ENCODE measurements around the gene JDP2. TPM values are rescaled to one million over a fixed set of nuclear protein-coding genes. Genes with fewer than 3 reads are reported as not detected.

Gene JDP2
- total RNA-seq, 1 experiment from 2014 or later: 23.3 TPM

DNA sequence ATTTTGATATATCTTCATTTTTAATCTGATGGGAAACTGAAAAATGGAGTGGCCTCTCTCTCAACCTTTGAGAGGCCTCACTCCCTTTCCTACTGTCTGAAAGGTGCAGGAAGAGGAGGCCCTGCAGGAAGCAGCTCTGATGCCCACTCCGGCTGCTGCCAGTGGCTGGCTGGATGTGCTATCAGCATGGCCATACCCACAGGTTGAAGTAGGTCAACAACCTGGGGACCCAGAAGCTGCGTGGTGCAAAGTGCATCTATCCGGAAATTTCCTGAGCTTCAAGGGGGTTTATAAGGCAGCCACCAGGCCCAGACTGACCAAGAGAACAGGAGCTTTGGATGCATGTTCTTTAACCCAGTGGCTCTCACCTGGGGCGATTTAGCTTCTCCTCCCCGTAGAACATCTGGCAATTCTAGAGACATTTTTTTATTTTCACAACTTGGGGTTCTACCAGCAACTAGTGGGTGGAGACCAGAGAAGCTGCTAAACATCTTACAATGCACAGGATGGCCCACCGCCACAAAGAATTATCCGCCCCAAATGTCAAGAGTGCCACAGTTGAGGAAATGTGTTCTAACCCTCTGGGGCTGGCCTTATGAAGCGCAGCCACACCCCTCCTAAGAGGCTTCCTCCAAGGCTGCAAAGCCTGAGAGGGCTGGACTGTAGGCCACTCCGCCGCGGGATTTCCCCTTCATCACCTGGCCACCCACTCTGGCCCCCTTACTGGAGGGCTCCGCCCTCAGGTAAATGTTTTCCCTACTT lies 86.3 kb downstream of the JDP2 start:
- Mint-ChIP-seq H3K36me3 (no peaks in the 10 kb centered on the region), H3K4me1 (peaks cover 7% of the 10 kb centered on the region), H3K27ac (no peak overlapping the region), H3K27me3 (ENCODE audit: low read depth) (no peaks in the 10 kb centered on the region; the same call in 1 of the 2 replicates), H3K9me3 (peaks cover 9% of the 10 kb centered on the region), H3K4me3 (no peak overlapping the region)
- DNase-seq (ENCODE audit: low spot score): no peak
- CTCF ChIA-PET: interaction anchor here (1.2 to 5.8 kb wide), 10 partner anchors 13 to 206 kb away, joined by 3 to 87 read pairs (median 6); partner anchors contain the start of genes ERG28, FLVCR2 and TTLL5
- POLR2A ChIA-PET: no interaction called here
- no peak for ATAC-seq
- TF ChIP-seq, protein P1, sequence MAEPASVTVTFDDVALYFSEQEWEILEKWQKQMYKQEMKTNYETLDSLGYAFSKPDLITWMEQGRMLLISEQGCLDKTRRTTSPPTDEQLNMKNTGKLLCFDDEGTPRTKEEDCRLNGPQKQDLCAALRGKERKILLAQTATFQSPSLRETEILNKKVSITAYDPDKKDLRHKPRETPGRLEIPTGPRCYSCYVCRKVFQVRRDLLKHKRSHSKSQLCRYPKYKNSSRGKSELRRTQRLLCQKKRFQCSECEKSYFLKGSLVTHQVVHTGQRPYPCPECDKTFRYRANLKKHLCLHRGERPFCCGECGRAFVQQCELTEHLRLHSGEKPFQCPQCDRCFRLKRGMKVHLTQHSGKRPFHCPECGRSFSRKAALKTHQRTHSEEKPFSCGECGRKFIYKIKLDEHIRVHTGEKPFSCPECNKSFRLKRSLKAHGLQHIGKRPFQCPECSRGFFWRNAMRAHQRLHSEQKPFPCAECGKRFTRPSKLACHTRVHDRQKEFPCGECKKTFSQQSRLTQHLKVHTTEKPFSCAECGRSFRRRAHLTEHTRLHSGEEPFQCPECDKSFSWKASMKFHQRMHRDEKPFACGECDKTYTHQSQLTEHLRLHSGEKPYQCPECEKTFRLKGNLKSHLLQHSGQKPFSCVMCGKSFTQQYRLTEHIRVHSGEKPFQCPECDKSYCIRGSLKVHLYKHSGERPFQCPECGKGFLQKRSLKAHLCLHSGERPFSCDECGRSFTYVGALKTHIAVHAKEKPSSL (CRISPR knock-in tag; conservative IDR thresholded peaks at IDR 0.05): no peak
- TF ChIP-seq ESRRA (CRISPR knock-in tag; IDR thresholded peaks at IDR 0.05; ENCODE audit: borderline replicate concordance) (no peak), PRRX2 (CRISPR knock-in tag; IDR thresholded peaks at IDR 0.05) (no peak), TEAD1 (CRISPR knock-in tag; IDR thresholded peaks at IDR 0.05) (no peak), CBFB (CRISPR knock-in tag; IDR thresholded peaks at IDR 0.05; ENCODE audit: low read depth) (no peak), NFYB (CRISPR knock-in tag; conservative IDR thresholded peaks at IDR 0.05; ENCODE audit: low read depth) (no peak), ZNF423 (CRISPR knock-in tag; IDR thresholded peaks at IDR 0.05) (no peak), CREM (CRISPR knock-in tag; IDR thresholded peaks at IDR 0.05) (no peak), TEAD4 (CRISPR knock-in tag; IDR thresholded peaks at IDR 0.05) (no peak), GTF2I (CRISPR knock-in tag; conservative IDR thresholded peaks at IDR 0.05) (no peak), FOXJ3 (CRISPR knock-in tag; IDR thresholded peaks at IDR 0.05; ENCODE audit: borderline replicate concordance) (no peak)
- TF ChIP-seq, protein P2, sequence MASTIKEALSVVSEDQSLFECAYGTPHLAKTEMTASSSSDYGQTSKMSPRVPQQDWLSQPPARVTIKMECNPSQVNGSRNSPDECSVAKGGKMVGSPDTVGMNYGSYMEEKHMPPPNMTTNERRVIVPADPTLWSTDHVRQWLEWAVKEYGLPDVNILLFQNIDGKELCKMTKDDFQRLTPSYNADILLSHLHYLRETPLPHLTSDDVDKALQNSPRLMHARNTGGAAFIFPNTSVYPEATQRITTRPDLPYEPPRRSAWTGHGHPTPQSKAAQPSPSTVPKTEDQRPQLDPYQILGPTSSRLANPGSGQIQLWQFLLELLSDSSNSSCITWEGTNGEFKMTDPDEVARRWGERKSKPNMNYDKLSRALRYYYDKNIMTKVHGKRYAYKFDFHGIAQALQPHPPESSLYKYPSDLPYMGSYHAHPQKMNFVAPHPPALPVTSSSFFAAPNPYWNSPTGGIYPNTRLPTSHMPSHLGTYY (CRISPR knock-in tag; IDR thresholded peaks at IDR 0.05): no peak
- TF ChIP-seq, protein P3, sequence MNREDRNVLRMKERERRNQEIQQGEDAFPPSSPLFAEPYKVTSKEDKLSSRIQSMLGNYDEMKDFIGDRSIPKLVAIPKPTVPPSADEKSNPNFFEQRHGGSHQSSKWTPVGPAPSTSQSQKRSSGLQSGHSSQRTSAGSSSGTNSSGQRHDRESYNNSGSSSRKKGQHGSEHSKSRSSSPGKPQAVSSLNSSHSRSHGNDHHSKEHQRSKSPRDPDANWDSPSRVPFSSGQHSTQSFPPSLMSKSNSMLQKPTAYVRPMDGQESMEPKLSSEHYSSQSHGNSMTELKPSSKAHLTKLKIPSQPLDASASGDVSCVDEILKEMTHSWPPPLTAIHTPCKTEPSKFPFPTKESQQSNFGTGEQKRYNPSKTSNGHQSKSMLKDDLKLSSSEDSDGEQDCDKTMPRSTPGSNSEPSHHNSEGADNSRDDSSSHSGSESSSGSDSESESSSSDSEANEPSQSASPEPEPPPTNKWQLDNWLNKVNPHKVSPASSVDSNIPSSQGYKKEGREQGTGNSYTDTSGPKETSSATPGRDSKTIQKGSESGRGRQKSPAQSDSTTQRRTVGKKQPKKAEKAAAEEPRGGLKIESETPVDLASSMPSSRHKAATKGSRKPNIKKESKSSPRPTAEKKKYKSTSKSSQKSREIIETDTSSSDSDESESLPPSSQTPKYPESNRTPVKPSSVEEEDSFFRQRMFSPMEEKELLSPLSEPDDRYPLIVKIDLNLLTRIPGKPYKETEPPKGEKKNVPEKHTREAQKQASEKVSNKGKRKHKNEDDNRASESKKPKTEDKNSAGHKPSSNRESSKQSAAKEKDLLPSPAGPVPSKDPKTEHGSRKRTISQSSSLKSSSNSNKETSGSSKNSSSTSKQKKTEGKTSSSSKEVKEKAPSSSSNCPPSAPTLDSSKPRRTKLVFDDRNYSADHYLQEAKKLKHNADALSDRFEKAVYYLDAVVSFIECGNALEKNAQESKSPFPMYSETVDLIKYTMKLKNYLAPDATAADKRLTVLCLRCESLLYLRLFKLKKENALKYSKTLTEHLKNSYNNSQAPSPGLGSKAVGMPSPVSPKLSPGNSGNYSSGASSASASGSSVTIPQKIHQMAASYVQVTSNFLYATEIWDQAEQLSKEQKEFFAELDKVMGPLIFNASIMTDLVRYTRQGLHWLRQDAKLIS (CRISPR knock-in tag; IDR thresholded peaks at IDR 0.05; ENCODE audit: borderline replicate concordance): no peak
- TF ChIP-seq, protein P4, sequence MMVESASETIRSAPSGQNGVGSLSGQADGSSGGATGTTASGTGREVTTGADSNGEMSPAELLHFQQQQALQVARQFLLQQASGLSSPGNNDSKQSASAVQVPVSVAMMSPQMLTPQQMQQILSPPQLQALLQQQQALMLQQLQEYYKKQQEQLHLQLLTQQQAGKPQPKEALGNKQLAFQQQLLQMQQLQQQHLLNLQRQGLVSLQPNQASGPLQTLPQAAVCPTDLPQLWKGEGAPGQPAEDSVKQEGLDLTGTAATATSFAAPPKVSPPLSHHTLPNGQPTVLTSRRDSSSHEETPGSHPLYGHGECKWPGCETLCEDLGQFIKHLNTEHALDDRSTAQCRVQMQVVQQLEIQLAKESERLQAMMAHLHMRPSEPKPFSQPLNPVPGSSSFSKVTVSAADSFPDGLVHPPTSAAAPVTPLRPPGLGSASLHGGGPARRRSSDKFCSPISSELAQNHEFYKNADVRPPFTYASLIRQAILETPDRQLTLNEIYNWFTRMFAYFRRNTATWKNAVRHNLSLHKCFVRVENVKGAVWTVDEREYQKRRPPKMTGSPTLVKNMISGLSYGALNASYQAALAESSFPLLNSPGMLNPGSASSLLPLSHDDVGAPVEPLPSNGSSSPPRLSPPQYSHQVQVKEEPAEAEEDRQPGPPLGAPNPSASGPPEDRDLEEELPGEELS (CRISPR knock-in tag; IDR thresholded peaks at IDR 0.05): no peak
- TF ChIP-seq, protein P5, sequence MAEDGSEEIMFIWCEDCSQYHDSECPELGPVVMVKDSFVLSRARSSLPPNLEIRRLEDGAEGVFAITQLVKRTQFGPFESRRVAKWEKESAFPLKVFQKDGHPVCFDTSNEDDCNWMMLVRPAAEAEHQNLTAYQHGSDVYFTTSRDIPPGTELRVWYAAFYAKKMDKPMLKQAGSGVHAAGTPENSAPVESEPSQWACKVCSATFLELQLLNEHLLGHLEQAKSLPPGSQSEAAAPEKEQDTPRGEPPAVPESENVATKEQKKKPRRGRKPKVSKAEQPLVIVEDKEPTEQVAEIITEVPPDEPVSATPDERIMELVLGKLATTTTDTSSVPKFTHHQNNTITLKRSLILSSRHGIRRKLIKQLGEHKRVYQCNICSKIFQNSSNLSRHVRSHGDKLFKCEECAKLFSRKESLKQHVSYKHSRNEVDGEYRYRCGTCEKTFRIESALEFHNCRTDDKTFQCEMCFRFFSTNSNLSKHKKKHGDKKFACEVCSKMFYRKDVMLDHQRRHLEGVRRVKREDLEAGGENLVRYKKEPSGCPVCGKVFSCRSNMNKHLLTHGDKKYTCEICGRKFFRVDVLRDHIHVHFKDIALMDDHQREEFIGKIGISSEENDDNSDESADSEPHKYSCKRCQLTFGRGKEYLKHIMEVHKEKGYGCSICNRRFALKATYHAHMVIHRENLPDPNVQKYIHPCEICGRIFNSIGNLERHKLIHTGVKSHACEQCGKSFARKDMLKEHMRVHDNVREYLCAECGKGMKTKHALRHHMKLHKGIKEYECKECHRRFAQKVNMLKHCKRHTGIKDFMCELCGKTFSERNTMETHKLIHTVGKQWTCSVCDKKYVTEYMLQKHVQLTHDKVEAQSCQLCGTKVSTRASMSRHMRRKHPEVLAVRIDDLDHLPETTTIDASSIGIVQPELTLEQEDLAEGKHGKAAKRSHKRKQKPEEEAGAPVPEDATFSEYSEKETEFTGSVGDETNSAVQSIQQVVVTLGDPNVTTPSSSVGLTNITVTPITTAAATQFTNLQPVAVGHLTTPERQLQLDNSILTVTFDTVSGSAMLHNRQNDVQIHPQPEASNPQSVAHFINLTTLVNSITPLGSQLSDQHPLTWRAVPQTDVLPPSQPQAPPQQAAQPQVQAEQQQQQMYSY (CRISPR knock-in tag; IDR thresholded peaks at IDR 0.05): no peak
- TF ChIP-seq, protein P6, sequence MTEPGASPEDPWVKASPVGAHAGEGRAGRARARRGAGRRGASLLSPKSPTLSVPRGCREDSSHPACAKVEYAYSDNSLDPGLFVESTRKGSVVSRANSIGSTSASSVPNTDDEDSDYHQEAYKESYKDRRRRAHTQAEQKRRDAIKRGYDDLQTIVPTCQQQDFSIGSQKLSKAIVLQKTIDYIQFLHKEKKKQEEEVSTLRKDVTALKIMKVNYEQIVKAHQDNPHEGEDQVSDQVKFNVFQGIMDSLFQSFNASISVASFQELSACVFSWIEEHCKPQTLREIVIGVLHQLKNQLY (CRISPR knock-in tag; IDR thresholded peaks at IDR 0.05): no peak
- TF ChIP-seq, protein P7, sequence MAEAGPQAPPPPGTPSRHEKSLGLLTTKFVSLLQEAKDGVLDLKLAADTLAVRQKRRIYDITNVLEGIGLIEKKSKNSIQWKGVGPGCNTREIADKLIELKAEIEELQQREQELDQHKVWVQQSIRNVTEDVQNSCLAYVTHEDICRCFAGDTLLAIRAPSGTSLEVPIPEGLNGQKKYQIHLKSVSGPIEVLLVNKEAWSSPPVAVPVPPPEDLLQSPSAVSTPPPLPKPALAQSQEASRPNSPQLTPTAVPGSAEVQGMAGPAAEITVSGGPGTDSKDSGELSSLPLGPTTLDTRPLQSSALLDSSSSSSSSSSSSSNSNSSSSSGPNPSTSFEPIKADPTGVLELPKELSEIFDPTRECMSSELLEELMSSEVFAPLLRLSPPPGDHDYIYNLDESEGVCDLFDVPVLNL (CRISPR knock-in tag; IDR thresholded peaks at IDR 0.05; ENCODE audit: borderline replicate concordance, low read depth): no peak
- TF ChIP-seq, protein P8, sequence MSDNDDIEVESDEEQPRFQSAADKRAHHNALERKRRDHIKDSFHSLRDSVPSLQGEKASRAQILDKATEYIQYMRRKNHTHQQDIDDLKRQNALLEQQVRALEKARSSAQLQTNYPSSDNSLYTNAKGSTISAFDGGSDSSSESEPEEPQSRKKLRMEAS (CRISPR knock-in tag; IDR thresholded peaks at IDR 0.05): no peak
- TF ChIP-seq, protein P9, sequence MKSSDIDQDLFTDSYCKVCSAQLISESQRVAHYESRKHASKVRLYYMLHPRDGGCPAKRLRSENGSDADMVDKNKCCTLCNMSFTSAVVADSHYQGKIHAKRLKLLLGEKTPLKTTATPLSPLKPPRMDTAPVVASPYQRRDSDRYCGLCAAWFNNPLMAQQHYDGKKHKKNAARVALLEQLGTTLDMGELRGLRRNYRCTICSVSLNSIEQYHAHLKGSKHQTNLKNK (CRISPR knock-in tag; IDR thresholded peaks at IDR 0.05): no peak
